ENCODE data around the gene SEC24D.

GRCh38 chr4:118879409-118879808 is 43.5 kb upstream of the SEC24D start:
- TF ChIP-seq GATA2 (IDR thresholded peaks at IDR 0.05; ENCODE audit: low read depth, low read length): no peak
- no peak for TF ChIP-seq GATA3 (IDR thresholded peaks at IDR 0.05; ENCODE audit: low read depth, low read length)
